Type B pancreatic cell (in vitro differentiated cells): ENCODE results near the gene COL26A1. TPM values are rescaled to one million over a fixed set of nuclear protein-coding genes. Genes with fewer than 3 reads are reported as not detected.
"Not testable (repeated sequence)": the region's sequence is repeated elsewhere in the genome, so short reads cannot be mapped to it uniquely, and the experiment has no call there.

ENCODE experiments used
- DNase-seq: peaks from one replicate; pipeline ENCODE4 v3.0.0; 2021; ENCODE audit warnings: mixed read lengths; ENCODE audit not compliant: unreplicated experiment; ENCODE audit errors: extremely low spot score
- H3K27ac Mint-ChIP-seq: 2 replicates; pipeline ENCODE4 v1.8.0; 2021; ENCODE audit warnings: mild to moderate bottlenecking, mixed read lengths
- H3K27me3 Mint-ChIP-seq: 2 replicates; pipeline ENCODE4 v1.8.0; 2021; ENCODE audit warnings: mixed read lengths
- H3K36me3 Mint-ChIP-seq: 2 replicates; pipeline ENCODE4 v1.8.0; 2021; ENCODE audit warnings: mixed read lengths
- H3K4me1 Mint-ChIP-seq: one replicate; pipeline ENCODE4 v1.8.0; 2021; ENCODE audit warnings: mixed read lengths; ENCODE audit not compliant: unreplicated experiment
- H3K4me3 Mint-ChIP-seq: 2 replicates; pipeline ENCODE4 v1.8.0; 2021; ENCODE audit warnings: mild to moderate bottlenecking, mixed read lengths
- H3K9me3 Mint-ChIP-seq: 2 replicates; pipeline ENCODE4 v1.8.0; 2021; ENCODE audit warnings: mixed read lengths
- CTCF ChIP-seq: fragments of 200-600 bp; sonication (generic); conservative IDR thresholded peaks from 2 replicates; pipeline ENCODE4 v1.5.0; 2021; ENCODE audit warnings: antibody characterized with exemption, mild to moderate bottlenecking
- total RNA-seq: library from RNA; stranded (reverse); gene quantifications from 2 replicates; pipeline ENCODE4 v1.2.1, GENCODE V29; 2021; ENCODE audit warnings: low replicate concordance

The COL26A1 gene
- total RNA-seq, 1 donor from 2014 or later, result 47.9 TPM

GRCh38 chr7:101494602-101495329 lies 132.1 kb downstream of the COL26A1 start:
- Mint-ChIP-seq H3K27ac (no peak overlapping the region), H3K27me3 (peaks cover 4% of the 10 kb centered on the region), H3K4me3 (no peak overlapping the region), H3K4me1 (peaks cover 16% of the 10 kb centered on the region), H3K9me3 (no peaks in the 10 kb centered on the region), H3K36me3 (no peaks in the 10 kb centered on the region)
- no peak for TF ChIP-seq CTCF
- DNase-seq, result no peak

DNA sequence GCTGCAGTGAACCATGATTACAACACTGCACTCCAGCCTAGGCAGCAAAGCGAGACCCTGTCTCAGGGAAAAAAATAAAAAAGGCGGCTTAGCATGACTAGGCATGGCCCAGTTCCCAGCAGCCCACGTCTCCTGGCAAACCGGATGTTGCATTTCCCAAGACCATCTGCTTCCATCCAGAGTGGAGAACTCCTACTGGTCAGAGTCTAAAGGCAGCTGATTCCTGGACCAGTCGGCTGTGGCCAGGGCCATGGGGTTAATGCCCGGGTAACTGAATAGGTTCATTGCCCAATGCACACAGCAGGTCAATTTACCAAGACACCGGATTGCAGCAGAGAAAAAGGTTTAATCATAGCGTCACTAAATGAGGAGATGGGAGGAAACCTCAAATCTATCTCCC lies 133.3 kb downstream of the COL26A1 start:
- DNase-seq, result no peak
- H3K36me3 Mint-ChIP-seq, result no peaks in the 10 kb centered on the region
- no peak overlapping the region for H3K4me3 Mint-ChIP-seq
- H3K27ac Mint-ChIP-seq, result no peak overlapping the region
- no peak for TF ChIP-seq CTCF
- no peaks in the 10 kb centered on the region for H3K9me3 Mint-ChIP-seq
- H3K27me3 Mint-ChIP-seq, result peaks cover 4% of the 10 kb centered on the region
- H3K4me1 Mint-ChIP-seq, result peaks cover 16% of the 10 kb centered on the region

DNA sequence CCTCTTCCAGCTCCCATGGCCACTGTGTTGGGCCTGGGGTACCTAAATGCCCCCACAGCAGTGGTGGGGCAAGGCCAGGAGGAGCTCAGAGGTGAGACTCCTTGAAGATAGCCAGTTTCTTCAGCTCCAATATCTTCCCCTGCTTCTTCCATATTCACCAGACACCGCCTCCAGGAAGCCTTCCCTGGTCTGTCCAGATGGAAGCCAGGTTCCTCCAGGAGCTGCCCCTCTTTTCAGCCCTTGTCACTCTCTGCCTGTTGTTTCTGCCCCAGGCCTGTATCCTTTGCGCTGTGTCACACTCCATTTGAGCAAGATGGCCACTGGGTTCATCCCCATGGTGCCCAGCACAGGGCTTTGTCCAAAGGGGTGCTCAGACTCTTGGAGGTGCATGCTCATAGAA lies 138.7 kb downstream of the COL26A1 start:
- no peak for DNase-seq
- Mint-ChIP-seq H3K36me3 (no peaks in the 10 kb centered on the region), H3K4me3 (no peak overlapping the region), H3K27ac (no peak overlapping the region), H3K9me3 (no peaks in the 10 kb centered on the region), H3K4me1 (peaks cover 9% of the 10 kb centered on the region), H3K27me3 (no peaks in the 10 kb centered on the region)
- TF ChIP-seq CTCF, result no peak

DNA sequence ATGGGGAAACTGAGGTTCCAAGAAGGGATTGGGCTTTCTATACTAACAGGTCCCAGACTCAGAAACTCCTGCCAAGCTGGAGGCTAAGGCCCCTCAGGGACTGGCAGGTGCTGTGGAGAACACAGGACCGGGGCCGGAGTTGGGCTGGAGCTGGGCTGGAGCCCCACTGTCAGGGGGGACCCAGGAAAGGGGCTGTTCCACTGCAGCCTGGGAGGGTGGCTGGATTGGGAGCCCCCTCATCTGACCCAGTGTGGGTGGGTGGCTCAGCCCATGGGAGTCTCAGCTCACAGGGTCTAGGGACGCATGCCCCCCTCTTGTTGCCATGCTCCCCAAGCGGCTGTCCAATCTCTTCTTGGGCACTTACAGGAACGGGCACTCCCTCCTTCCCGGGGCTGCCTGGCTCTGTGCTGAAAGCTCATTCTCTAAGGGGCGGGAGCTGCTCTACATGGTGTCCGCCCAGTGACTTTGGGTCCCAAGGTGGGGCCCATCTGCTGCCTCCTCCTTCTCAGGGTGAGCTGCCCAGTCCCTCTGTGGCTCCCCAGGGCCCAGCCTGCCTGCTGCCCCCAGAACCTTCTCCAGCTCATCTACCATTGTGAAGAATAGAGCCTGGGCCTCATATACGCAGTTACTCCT lies 139.9 kb downstream of the COL26A1 start:
- H3K4me3 Mint-ChIP-seq, result no peak overlapping the region
- no peak overlapping the region for H3K27ac Mint-ChIP-seq
- peaks cover 17% of the 10 kb centered on the region for H3K4me1 Mint-ChIP-seq
- no peaks in the 10 kb centered on the region for H3K9me3 Mint-ChIP-seq
- no peaks in the 10 kb centered on the region for H3K36me3 Mint-ChIP-seq
- H3K27me3 Mint-ChIP-seq, result no peaks in the 10 kb centered on the region
- TF ChIP-seq CTCF, result no peak
- no peak for DNase-seq

GRCh38 chr7:101505510-101505909 lies 142.8 kb downstream of the COL26A1 start:
- H3K36me3 Mint-ChIP-seq, DNase-seq, H3K9me3 Mint-ChIP-seq, H3K27ac Mint-ChIP-seq, H3K27me3 Mint-ChIP-seq, H3K4me3 Mint-ChIP-seq: not testable (repeated sequence)
- peaks cover 17% of the 10 kb centered on the region for H3K4me1 Mint-ChIP-seq

GRCh38 chr7:101506531-101506930 lies 143.9 kb downstream of the COL26A1 start:
- no peaks in the 10 kb centered on the region for H3K27me3 Mint-ChIP-seq

More at GRCh38 chr7:101506531-101506930, 143.9 kb downstream of the COL26A1 start:
- Mint-ChIP-seq H3K4me3 (no peak overlapping the region), H3K4me1 (peaks cover 17% of the 10 kb centered on the region), H3K9me3 (no peaks in the 10 kb centered on the region), H3K27ac (no peak overlapping the region), H3K36me3 (no peaks in the 10 kb centered on the region)
- no peak for DNase-seq
- TF ChIP-seq CTCF, result no peak
